ENCODE results near the gene TUBA1A. TPM values are rescaled to one million over a fixed set of nuclear protein-coding genes. Genes with fewer than 3 reads are reported as not detected.

Gene TUBA1A
- total RNA-seq (10 to 100 TPM; 67.8 to 70.4 TPM), polyA plus RNA-seq (167 TPM)

- POLR2A ChIA-PET: interaction anchor here (0.6 to 4.1 kb wide), 16 partner anchors 11 to 578 kb away, joined by 3 to 133 read pairs (median 5); partner anchors contain the start of genes KANSL2, LMBR1L, RHEBL1 and TROAP
- peak; percentile 90 to 99 (median 97) for DNase-seq
- H3K27me3 ChIP-seq (ENCODE audit: insufficient read depth, low read length, poor library complexity, severe bottlenecking): no peaks in the 10 kb centered on the region
- no peaks in the 10 kb centered on the region for H3K9me3 ChIP-seq (ENCODE audit: low read length)
- no peaks in the 10 kb centered on the region for H3K9me3 Mint-ChIP-seq
- peak within 1 kb of the TSS; percentile 97 to 100 (median 98) for H3K27ac Mint-ChIP-seq
- peaks cover 26 to 40% (median 35%) of the 10 kb centered on the region in 3 donors for H3K4me1 Mint-ChIP-seq
- CTCF ChIA-PET: interaction anchor here (0.8 to 3.9 kb wide), 16 partner anchors 12 to 125 kb away, joined by 3 to 39 read pairs (median 4); partner anchors contain the start of genes LMBR1L, RHEBL1 and TUBA1B
- peak within 1 kb of the TSS; percentile 97 for H3K27ac ChIP-seq (ENCODE audit: low read depth, low read length)
- peaks cover 0 to 9% of the 10 kb centered on the region in 2 donors for H3K27me3 Mint-ChIP-seq
- peaks cover 18% of the 10 kb centered on the region for H3K4me1 ChIP-seq (ENCODE audit: insufficient read depth, low read length)
- H3K36me3 Mint-ChIP-seq: peaks cover 7 to 42% (median 10%) of the 10 kb centered on the region in 3 donors
- H3K4me3 ChIP-seq (ENCODE audit: low read length): peak within 1 kb of the TSS; percentile 79
- peak within 1 kb of the TSS; percentile 97 to 99 (median 98) for H3K4me3 Mint-ChIP-seq
- peaks cover 15% of the 10 kb centered on the region for H3K36me3 ChIP-seq (ENCODE audit: insufficient read depth, low read length)
Measured at GRCh38 chr12:49188916-49189367, at the start of gene TUBA1A. Gene TUBA1A, minus strand, starts transcription at chr12:49189080. Its CDS starts 101 bp downstream, at chr12:49188979.

GRCh38 chr12:49236423-49236822, 47.5 kb upstream of the TUBA1A start:
- Mint-ChIP-seq H3K4me1 (peaks cover 0 to 10% (median 4%) of the 10 kb centered on the region in 3 donors), H3K4me3 (peak overlapping the region in 3 of 7 donors; percentile 15 to 63 (median 26)), H3K27me3 (peaks cover 0 to 4% of the 10 kb centered on the region in 2 donors), H3K9me3 (no peaks in the 10 kb centered on the region), H3K36me3 (peaks cover 0 to 4% (median 0%) of the 10 kb centered on the region in 3 donors), H3K27ac (peak overlapping the region in 1 of 8 donors; percentile 69)
- ChIA-PET POLR2A (interaction anchor here (0.6 kb wide), 2 partner anchors 48 to 103 kb away, joined by 3 to 4 read pairs; no protein-coding TSS in a partner anchor), CTCF (interaction anchor here (1.0 to 2.2 kb wide), 5 partner anchors 9 to 148 kb away, joined by 3 to 28 read pairs (median 7); partner anchors contain the start of gene C1QL4)
- peaks cover 5% of the 10 kb centered on the region for H3K4me1 ChIP-seq (ENCODE audit: insufficient read depth, low read length)
- DNase-seq: no peak
- H3K9me3 ChIP-seq (ENCODE audit: low read length): no peaks in the 10 kb centered on the region
- H3K27me3 ChIP-seq (ENCODE audit: insufficient read depth, low read length, poor library complexity, severe bottlenecking): no peaks in the 10 kb centered on the region
- no peaks in the 10 kb centered on the region for H3K36me3 ChIP-seq (ENCODE audit: insufficient read depth, low read length)
- H3K27ac ChIP-seq (ENCODE audit: low read depth, low read length): no peak overlapping the region
- no peak overlapping the region for H3K4me3 ChIP-seq (ENCODE audit: low read length)

DNA sequence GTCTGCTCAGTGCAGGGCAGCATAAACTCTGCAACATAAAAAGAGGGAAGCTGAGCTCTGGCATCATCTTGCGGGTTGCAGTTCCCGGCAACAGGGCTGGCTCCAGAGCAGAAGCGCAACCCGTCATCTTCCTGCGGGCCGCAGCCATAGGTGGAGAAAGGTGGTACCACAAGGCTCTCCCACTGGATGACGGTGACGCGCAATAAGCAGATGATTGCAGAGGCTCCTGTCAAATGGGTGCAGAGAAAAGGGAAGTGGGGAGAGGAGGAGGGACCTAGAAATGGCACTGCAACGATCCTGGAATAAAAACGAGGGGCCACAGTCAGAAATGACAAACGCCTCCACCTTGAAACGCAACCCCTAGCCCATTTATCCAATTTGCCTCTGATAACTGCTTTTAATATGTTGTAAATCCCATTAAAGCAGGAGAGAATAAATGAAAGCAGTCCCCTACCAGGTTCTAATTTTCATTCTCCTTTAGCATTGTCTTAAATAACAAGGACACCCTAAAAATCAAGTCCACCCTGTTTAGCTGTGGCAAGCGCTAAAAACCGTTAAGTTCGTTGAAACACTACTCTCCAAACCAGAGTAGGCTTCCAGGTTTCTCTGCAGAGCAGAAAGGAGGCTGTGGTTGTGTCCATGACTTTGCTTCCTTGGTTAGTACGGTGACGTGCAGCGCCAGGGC, 45.1 kb upstream of the TUBA1A start:
- Histone ChIP-seq H3K9me3 (ENCODE audit: low read length) (no peaks in the 10 kb centered on the region), H3K27ac (ENCODE audit: low read depth, low read length) (peak overlapping the region; percentile 66), H3K4me3 (ENCODE audit: low read length) (no peak overlapping the region), H3K27me3 (ENCODE audit: insufficient read depth, low read length, poor library complexity, severe bottlenecking) (no peaks in the 10 kb centered on the region), H3K36me3 (ENCODE audit: insufficient read depth, low read length) (no peaks in the 10 kb centered on the region), H3K4me1 (ENCODE audit: insufficient read depth, low read length) (peaks cover 5% of the 10 kb centered on the region)
- POLR2A ChIA-PET: interaction anchor here (1.0 to 2.0 kb wide), 3 partner anchors 46 to 103 kb away, joined by 3 to 25 read pairs (median 5); partner anchors contain the start of gene TUBA1B
- Mint-ChIP-seq H3K27ac (peak overlapping the region in 3 of 8 donors; percentile 73 to 97 (median 85)), H3K27me3 (peaks cover 0 to 1% of the 10 kb centered on the region in 2 donors), H3K36me3 (peaks cover 0 to 4% (median 0%) of the 10 kb centered on the region in 3 donors), H3K4me3 (peak overlapping the region; percentile 27 to 97 (median 80)), H3K9me3 (no peaks in the 10 kb centered on the region), H3K4me1 (peaks cover 0 to 10% (median 4%) of the 10 kb centered on the region in 3 donors)
- peak in 1 of 5 donors; percentile 1 for DNase-seq
- CTCF ChIA-PET: interaction anchor here (0.7 to 3.9 kb wide), 10 partner anchors 9 to 170 kb away, joined by 3 to 14 read pairs (median 4); partner anchors contain the start of gene TUBA1A

- no peaks in the 10 kb centered on the region for H3K36me3 ChIP-seq (ENCODE audit: insufficient read depth, low read length)
- Mint-ChIP-seq H3K36me3 (peaks cover 0 to 4% (median 0%) of the 10 kb centered on the region in 3 donors), H3K27me3 (peaks cover 0 to 1% of the 10 kb centered on the region in 2 donors), H3K4me3 (peak overlapping the region; percentile 27 to 84 (median 63)), H3K4me1 (peaks cover 0 to 10% (median 4%) of the 10 kb centered on the region in 3 donors), H3K9me3 (no peaks in the 10 kb centered on the region), H3K27ac (peak overlapping the region in 3 of 8 donors; percentile 38 to 73 (median 72))
- CTCF ChIA-PET: interaction anchor here (1.0 to 3.9 kb wide), 7 partner anchors 14 to 169 kb away, joined by 3 to 14 read pairs (median 3); partner anchors contain the start of gene TUBA1A
- H3K4me3 ChIP-seq (ENCODE audit: low read length): no peak overlapping the region
- no peaks in the 10 kb centered on the region for H3K9me3 ChIP-seq (ENCODE audit: low read length)
- DNase-seq: no peak
- POLR2A ChIA-PET: interaction anchor here (1.0 to 2.0 kb wide), 2 partner anchors 45 to 102 kb away, joined by 3 to 5 read pairs; partner anchors contain the start of gene TUBA1B
- peak overlapping the region; percentile 66 for H3K27ac ChIP-seq (ENCODE audit: low read depth, low read length)
- no peaks in the 10 kb centered on the region for H3K27me3 ChIP-seq (ENCODE audit: insufficient read depth, low read length, poor library complexity, severe bottlenecking)
- peaks cover 5% of the 10 kb centered on the region for H3K4me1 ChIP-seq (ENCODE audit: insufficient read depth, low read length)
Measured at GRCh38 chr12:49232940-49233841, 44.3 kb upstream of the TUBA1A start.

- peak overlapping the region in 1 of 8 donors; percentile 68 for H3K27ac Mint-ChIP-seq
- H3K27me3 Mint-ChIP-seq: peaks cover 0 to 1% of the 10 kb centered on the region in 2 donors
- DNase-seq: no peak
- Histone ChIP-seq H3K36me3 (ENCODE audit: insufficient read depth, low read length) (no peaks in the 10 kb centered on the region), H3K4me1 (ENCODE audit: insufficient read depth, low read length) (peaks cover 5% of the 10 kb centered on the region), H3K4me3 (ENCODE audit: low read length) (no peak overlapping the region), H3K27ac (ENCODE audit: low read depth, low read length) (peak overlapping the region; percentile 66), H3K9me3 (ENCODE audit: low read length) (no peaks in the 10 kb centered on the region), H3K27me3 (ENCODE audit: insufficient read depth, low read length, poor library complexity, severe bottlenecking) (no peaks in the 10 kb centered on the region)
- POLR2A ChIA-PET: no interaction called here
- no peaks in the 10 kb centered on the region for H3K9me3 Mint-ChIP-seq
- peak overlapping the region in 1 of 7 donors; percentile 25 for H3K4me3 Mint-ChIP-seq
- CTCF ChIA-PET: interaction anchor here (1.3 to 3.9 kb wide), 3 partner anchors 144 to 168 kb away, joined by 3 to 14 read pairs (median 12); no protein-coding TSS in a partner anchor
- H3K4me1 Mint-ChIP-seq: peaks cover 0 to 10% (median 4%) of the 10 kb centered on the region in 3 donors
- H3K36me3 Mint-ChIP-seq: peaks cover 0 to 4% (median 0%) of the 10 kb centered on the region in 3 donors
Measured at GRCh38 chr12:49231878-49232655, 43.2 kb upstream of the TUBA1A start.

DNA sequence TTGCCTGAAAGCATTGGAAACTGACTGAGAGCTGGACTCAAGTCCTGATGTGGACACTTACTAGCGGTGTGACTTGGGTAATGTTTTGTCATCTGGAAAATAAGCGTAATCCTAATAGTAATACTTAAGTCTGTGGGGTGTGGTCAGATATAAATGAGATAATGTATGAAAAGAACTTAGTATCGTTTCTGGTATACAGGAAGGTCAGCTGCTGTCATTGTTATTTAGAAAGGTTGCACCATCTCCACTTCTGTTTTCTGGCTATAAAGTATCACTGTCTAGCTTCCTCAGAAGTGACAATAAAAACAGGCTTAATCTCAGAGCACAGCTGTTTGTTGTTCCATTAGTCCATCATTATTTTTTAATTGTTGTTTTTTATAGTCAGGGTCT, 41.9 kb upstream of the TUBA1A start:
- Mint-ChIP-seq H3K27me3 (peaks cover 0 to 1% of the 10 kb centered on the region in 2 donors), H3K9me3 (no peaks in the 10 kb centered on the region), H3K27ac (peak overlapping the region in 2 of 8 donors; percentile 16 to 54), H3K4me1 (peaks cover 0 to 10% (median 4%) of the 10 kb centered on the region in 3 donors), H3K36me3 (peaks cover 0 to 4% (median 0%) of the 10 kb centered on the region in 3 donors), H3K4me3 (no peak overlapping the region)
- DNase-seq: no peak
- H3K27me3 ChIP-seq (ENCODE audit: insufficient read depth, low read length, poor library complexity, severe bottlenecking): no peaks in the 10 kb centered on the region
- ChIA-PET POLR2A (no interaction called here), CTCF (interaction anchor here (0.8 to 3.9 kb wide), 4 partner anchors 8 to 167 kb away, joined by 3 to 14 read pairs (median 4); partner anchors contain the start of gene LMBR1L)
- H3K36me3 ChIP-seq (ENCODE audit: insufficient read depth, low read length): no peaks in the 10 kb centered on the region
- peaks cover 5% of the 10 kb centered on the region for H3K4me1 ChIP-seq (ENCODE audit: insufficient read depth, low read length)
- H3K4me3 ChIP-seq (ENCODE audit: low read length): no peak overlapping the region
- H3K27ac ChIP-seq (ENCODE audit: low read depth, low read length): no peak overlapping the region
- H3K9me3 ChIP-seq (ENCODE audit: low read length): no peaks in the 10 kb centered on the region
